Stimulated activated CD4-positive, alpha-beta T cell treated with anti-CD3 and anti-CD28 coated beads, Interleukin-1b, Interleukin-23, amount 100 ng/mL, for 48 hours (primary cell): ENCODE data around the gene USP2.

Source experiments
- DNase-seq: peaks from one replicate; pipeline ENCODE4 v3.0.0-alpha.2; 2020

Gene USP2

DNA sequence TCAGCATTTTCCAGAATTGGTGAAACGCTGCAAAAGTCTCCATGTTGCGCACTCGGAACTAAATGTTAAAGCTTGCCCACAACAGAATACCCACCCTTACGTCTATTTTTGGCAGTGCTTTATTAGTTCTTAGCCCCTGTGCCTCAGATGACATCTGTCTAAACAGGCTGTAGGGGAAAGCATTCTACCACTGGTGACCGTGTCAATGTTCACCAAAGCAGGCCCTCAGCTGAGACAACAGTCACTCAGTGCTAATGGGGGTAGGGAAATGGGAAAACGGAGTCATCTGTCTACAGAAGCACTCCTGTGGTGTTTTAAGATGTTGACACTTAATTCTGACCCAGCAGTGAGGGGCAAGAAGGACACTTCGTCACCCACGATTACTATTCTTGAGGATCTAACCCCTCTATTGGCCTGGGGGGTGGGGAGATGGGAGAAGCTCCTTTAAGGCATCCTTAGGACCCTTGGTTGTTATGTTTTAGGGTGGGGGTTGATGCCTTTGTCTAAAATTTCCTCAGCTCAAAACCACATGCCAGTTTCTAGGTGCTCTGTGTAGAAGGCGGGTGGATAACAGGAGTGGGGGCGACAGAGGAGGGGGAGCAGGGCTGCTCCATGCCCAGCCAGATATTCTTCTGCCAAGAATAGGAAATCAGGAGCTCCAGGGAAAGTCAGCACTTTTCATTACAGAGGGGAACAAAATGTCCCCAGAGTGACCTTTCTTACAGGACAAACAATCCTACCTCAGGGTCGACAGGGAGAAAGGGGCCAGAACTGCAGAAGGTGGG, 19.4 kb downstream of the USP2 start:
- DNase-seq = no peak

DNA sequence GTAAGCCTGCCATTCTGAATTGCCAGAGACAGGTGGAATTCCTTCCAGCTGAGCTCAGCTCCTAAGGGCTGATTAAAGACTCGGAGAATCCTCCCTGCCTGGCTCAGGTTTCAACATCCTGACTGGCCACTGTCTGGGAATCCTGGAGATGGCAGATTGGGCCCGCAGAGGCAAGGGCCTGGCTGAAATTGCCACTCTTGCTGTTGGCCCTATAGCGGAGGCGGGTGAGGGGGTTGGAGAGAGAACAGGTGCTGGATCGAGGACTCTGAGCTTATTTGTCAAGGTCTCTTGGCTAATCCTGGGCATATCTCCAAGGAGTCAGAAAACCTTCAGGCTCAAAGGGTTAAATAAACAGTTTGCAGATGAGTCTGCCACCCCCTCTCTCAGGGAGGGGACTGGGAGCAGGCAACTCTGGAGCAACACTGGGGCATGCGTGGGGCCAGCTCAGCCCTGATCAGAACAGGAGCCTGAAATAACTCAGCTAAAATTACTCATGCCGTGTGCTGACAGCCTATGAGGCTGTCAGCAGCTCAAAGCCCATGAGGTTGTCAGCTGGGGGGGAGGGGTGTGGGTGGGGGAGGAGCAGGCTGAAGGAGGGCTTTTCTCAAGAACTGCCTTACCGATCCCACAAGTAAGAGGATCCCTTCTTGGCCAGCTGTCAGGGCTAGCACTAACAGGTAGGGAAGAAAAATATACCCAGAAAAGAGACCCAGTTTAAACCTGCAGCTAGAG, 20.3 kb downstream of the USP2 start:
- peak; percentile 86 for DNase-seq

GRCh38 chr11:119359365-119360214, 21.9 kb downstream of the USP2 start:
- DNase-seq = no peak

DNA sequence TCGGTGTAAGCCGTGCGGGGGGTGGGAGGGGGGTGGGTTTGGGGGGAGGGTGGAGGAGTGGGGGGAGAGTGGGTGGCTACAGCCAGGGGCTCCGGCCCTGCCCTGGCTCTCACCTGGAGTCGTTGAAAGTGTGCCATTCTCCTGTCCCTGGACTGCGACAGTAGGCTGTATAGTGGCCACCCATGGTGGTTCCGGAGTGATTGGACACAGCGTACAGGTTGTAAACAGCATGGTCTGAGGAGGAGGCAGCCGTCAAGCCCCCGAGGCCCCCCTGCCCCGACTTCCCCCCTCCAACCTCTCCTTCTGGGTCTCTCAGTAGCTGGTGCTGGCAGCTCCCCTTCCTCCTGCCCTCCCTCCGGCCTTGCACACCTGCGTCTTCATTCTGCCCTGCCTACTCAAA, 24.4 kb downstream of the USP2 start:
- no peak for DNase-seq

GRCh38 chr11:119356349-119357031, 25.0 kb downstream of the USP2 start:
- peak; percentile 69 for DNase-seq

DNA sequence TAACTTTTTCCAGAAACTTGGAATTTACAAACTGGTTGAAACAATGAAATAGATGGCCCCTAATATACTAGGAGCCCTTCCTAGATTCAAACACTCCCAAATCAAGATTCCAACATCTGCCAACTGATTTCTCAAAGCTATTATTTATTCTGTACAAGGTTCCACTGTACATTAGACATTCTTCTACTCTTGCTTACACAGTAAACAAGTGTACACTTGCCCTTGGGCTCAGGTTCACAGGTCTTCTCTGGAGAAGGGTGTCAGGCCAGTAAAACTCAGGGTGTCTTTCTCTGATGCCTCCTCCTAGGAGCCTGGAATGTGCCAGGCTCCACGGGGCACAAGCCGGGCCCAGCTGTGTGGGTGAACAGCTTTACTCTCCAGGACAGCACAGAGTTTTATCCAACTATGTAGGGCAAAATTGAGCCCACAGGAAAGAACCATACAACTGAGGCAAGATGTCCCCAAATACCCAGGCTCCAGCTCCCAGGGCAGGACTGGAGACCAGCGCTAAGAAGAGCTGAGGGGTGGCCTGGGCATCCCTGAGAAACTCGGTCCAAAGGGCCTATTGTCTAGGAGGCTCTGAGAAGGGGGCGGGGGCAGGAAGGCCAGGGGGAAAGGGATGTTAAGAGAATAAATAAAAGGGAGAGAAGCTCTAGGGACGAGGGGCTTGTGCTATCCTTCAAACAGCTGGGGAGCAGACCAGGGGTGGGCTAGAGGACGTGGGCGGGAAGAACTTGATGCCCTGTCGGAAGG, 26.2 kb downstream of the USP2 start:
- DNase-seq = no peak

DNA sequence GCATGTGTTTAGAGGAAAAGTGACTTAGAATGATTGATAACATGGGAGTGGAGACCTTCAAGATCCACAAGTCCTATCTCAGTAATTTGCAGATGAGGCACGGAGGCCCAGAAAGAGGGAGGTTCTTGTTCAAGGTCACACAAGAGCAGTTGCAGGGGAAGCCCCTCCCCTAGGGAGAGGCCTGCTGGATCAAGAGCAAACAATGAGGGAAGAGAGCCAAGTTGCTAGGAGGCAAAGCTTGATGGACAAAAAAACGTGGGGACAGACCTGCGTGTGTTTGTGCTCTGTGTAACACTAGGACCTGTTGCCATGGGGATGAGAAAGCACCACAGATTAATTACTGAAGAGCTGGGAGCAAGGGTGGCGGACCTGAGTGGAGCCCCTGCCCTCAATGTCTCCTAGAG, 28.6 kb downstream of the USP2 start:
- DNase-seq = no peak

DNA sequence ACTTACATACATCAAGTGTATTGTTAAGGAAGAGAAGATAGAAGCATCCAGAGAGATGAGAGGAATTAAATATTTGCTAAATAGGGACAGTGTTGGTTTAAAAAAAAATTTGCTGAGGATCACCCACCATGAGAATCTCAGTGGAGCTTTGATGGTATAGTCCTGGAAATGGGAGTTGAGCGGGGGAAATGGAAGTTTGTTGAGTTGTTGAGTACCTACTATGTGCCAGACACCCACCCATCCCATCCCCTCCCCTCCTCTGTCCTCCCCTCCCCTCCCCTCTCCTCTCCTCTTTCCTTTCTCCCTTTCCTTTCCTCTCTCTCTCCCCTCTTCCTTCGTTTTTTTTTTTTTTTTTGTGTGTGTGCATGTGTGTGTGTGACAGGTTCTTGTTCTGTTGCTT, 30.3 kb downstream of the USP2 start:
- no peak for DNase-seq

GRCh38 chr11:119350302-119350701, 31.2 kb downstream of the USP2 start:
- DNase-seq = no peak

DNA sequence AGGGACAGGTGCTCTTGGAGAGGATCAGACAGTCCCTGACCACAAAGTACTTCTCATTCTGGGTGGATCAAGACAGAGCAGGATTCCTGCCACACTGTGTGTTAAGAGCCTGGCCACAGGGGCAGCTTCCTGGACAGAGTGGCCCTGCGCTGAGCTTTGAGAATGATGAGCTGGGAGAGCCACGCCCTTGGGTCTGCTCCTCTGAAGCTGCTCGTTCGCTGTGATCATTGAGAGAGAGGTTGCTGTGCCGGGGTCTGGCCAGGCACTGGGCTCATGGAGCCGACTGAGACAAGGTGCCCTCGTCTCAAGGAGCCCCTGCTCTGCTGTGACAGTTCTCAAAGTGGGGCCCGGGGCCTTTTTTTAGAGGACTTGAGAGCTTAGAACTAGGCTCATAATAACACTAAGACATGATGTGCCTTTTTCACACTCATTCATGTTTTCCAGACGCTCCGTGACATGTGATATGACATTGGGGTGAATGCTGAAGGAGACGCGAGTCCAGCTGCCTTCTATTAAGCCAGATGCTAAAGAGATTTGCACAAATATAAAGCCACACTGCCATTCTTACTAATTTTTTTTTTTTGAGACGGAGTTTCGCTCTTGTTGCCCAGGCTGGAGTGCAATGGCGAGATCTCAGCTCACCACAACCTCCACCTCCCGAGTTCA, 33.4 kb downstream of the USP2 start:
- DNase-seq = no peak

GRCh38 chr11:119347242-119347641, 34.2 kb downstream of the USP2 start:
- DNase-seq = no peak

GRCh38 chr11:119346605-119347004, 34.9 kb downstream of the USP2 start, which contains the start of gene MFRP:
Gene MFRP (minus strand): TSS chr11:119346705. CDS start chr11:119346513, 192 bp downstream.
- DNase-seq = no peak

DNA sequence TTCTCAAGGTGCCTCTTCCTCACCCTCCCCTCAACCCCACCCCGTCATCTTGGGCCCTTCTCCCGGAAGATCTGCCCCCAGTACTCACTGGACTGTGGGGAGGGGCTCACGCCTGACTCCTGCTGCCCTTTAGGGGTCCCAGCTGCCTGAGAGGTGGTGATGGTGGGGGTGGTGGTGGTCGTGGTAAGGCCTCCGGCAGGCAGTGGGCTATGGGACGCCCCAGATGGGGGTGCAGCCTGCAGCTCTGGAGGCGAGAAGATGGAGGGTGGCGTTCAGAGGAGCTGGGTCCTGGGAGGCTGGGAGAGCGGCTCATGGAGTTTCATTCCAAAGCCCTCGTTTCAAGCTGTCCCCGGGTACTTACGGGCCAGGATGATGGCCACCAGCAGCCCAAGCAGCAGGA, 35.8 kb downstream of the USP2 start:
- DNase-seq = no peak

DNA sequence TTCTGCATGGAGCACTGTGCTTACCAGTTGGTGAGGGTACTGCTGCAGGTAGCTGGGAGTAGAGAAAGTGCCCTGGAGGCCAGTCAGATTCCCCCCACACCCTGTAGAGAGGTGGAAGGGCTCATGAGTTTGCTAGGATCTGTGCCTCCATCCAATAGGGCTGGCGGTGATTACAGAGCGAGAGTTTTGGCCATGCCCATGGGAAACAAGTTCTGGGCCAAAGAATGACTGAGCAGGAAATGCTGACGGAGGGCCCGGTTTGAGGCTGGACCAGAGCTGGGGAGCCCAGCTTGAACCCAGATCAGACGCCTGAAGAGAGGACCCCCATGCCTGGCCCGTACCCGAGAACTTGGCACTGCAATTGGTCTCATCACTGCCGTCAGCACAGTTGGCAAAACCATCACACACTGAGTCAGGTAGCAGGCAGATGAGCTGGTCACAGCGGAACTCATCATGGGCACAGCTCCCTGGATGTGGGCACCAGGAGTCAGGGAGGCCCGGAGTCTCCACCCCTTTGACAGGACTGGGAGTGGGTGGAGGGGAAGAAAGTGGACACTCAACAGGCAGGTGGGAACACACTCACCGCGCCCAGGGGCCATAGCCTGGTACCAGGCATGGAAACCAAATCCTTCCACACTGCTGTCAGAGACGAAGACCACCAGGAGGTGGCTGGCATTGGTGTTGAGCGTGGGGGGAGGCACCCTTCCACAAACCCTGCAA, 37.0 kb downstream of the USP2 start:
- DNase-seq = no peak

DNA sequence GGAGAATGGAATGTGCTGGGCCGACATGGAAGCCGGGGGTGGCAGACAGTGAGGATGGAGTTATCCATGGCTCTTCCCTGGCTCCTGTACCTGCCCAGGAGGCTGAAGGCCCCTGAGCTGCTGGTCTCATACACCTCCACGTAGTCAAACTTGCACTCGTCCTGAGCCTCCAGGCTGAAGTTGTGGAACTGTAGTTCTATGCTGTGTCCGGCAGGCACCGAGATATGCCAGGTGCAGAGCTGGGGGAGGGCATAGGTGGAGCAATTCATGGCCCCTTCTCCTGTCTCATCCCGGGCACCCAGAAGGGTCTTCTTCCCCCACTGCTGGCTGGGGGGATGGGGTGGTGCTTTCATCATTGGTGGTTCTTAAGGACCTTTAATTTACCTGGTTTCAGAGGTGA, 37.8 kb downstream of the USP2 start:
- DNase-seq = no peak

GRCh38 chr11:119342362-119343130, 38.9 kb downstream of the USP2 start:
- no peak for DNase-seq

- DNase-seq = no peak
These were observed 39.5 kb downstream of the USP2 start for GRCh38 chr11:119342023-119342300.

GRCh38 chr11:119341222-119342022, 40.1 kb downstream of the USP2 start:
- no peak for DNase-seq
